ENCODE results near the gene COL2A1.

Gene COL2A1

GRCh38 chr12:47947341-47947740 lies 56.9 kb downstream of the COL2A1 start:
- no peak for ATAC-seq

GRCh38 chr12:47946413-47947323 lies 57.6 kb downstream of the COL2A1 start:
- TF ChIP-seq POU6F1 (CRISPR knock-in tag; IDR thresholded peaks at IDR 0.05; ENCODE audit: borderline replicate concordance, low read depth) (no peak), OSR1 (CRISPR knock-in tag; IDR thresholded peaks at IDR 0.05) (no peak), GLIS3 (CRISPR knock-in tag; IDR thresholded peaks at IDR 0.05) (no peak), ZC3H10 (CRISPR knock-in tag; IDR thresholded peaks at IDR 0.05) (no peak), TOX (CRISPR knock-in tag; IDR thresholded peaks at IDR 0.05; ENCODE audit: borderline replicate concordance) (no peak), BACH2 (CRISPR knock-in tag; IDR thresholded peaks at IDR 0.05; ENCODE audit: borderline replicate concordance) (no peak), TCF4 (CRISPR knock-in tag; IDR thresholded peaks at IDR 0.05; ENCODE audit: borderline replicate concordance) (no peak), ESRRG (CRISPR knock-in tag; IDR thresholded peaks at IDR 0.05) (no peak), ZNF565 (CRISPR knock-in tag; conservative IDR thresholded peaks at IDR 0.05; ENCODE audit: low read depth) (no peak), ARNTL (CRISPR knock-in tag; IDR thresholded peaks at IDR 0.05; ENCODE audit: borderline replicate concordance, low read depth) (no peak), ZFP30 (CRISPR knock-in tag; IDR thresholded peaks at IDR 0.05) (no peak), CSRNP3 (CRISPR knock-in tag; IDR thresholded peaks at IDR 0.05) (no peak), PPARA (CRISPR knock-in tag; IDR thresholded peaks at IDR 0.05; ENCODE audit: borderline replicate concordance) (no peak), ZNF8 (CRISPR knock-in tag; IDR thresholded peaks at IDR 0.05) (no peak), TSHZ2 (CRISPR knock-in tag; IDR thresholded peaks at IDR 0.05) (no peak)
- ATAC-seq = no peak

More at GRCh38 chr12:47947341-47947740, 56.9 kb downstream of the COL2A1 start:
- TF ChIP-seq CREB5 (CRISPR knock-in tag; IDR thresholded peaks at IDR 0.05; ENCODE audit: low read depth) (no peak), OSR1 (CRISPR knock-in tag; IDR thresholded peaks at IDR 0.05) (no peak), RARB (CRISPR knock-in tag; IDR thresholded peaks at IDR 0.05) (no peak)

- ATAC-seq = no peak
- TF ChIP-seq CSDC2 (CRISPR knock-in tag; IDR thresholded peaks at IDR 0.05) (no peak), GLIS3 (CRISPR knock-in tag; IDR thresholded peaks at IDR 0.05) (no peak), ZFP3 (CRISPR knock-in tag; IDR thresholded peaks at IDR 0.05) (no peak), OSR1 (CRISPR knock-in tag; IDR thresholded peaks at IDR 0.05) (no peak), ARNTL (CRISPR knock-in tag; IDR thresholded peaks at IDR 0.05; ENCODE audit: borderline replicate concordance, low read depth) (no peak), ZC3H10 (CRISPR knock-in tag; IDR thresholded peaks at IDR 0.05) (no peak), POU6F1 (CRISPR knock-in tag; IDR thresholded peaks at IDR 0.05; ENCODE audit: borderline replicate concordance, low read depth) (no peak), RARB (CRISPR knock-in tag; IDR thresholded peaks at IDR 0.05) (no peak), ZNF8 (CRISPR knock-in tag; IDR thresholded peaks at IDR 0.05) (no peak), TCF4 (CRISPR knock-in tag; IDR thresholded peaks at IDR 0.05; ENCODE audit: borderline replicate concordance) (no peak), CSRNP3 (CRISPR knock-in tag; IDR thresholded peaks at IDR 0.05) (no peak), TSHZ2 (CRISPR knock-in tag; IDR thresholded peaks at IDR 0.05) (no peak), SNAI2 (CRISPR knock-in tag; IDR thresholded peaks at IDR 0.05) (no peak), PPARA (CRISPR knock-in tag; IDR thresholded peaks at IDR 0.05; ENCODE audit: borderline replicate concordance) (no peak), ZFP30 (CRISPR knock-in tag; IDR thresholded peaks at IDR 0.05) (no peak), ZNF565 (CRISPR knock-in tag; conservative IDR thresholded peaks at IDR 0.05; ENCODE audit: low read depth) (no peak), ISL1 (CRISPR knock-in tag; IDR thresholded peaks at IDR 0.05) (no peak), BACH2 (CRISPR knock-in tag; IDR thresholded peaks at IDR 0.05; ENCODE audit: borderline replicate concordance) (no peak)
These were observed 58.9 kb downstream of the COL2A1 start for GRCh38 chr12:47945341-47945728.
